Nucleus accumbens (tissue), 56 donors: ENCODE results near the gene TLE4.

Experiments
- DNase-seq, 56 donors: peaks; one replicate each; lab custom pipeline; 2025; lab: John Stamatoyannopoulos, UW

Gene TLE4

GRCh38 chr9:79570448-79571308 lies 1.1 kb upstream of the TLE4 start:
- peak in 37 of 56 donors; percentile 15 to 82 (median 58) for DNase-seq

GRCh38 chr9:79572032-79572607 lies 355 bp downstream of the TLE4 start:
- DNase-seq = peak in 15 of 56 donors; percentile 27 to 73 (median 49)

GRCh38 chr9:79572608-79573411 lies 1.0 kb downstream of the TLE4 start:
- peak in 39 of 56 donors; percentile 33 to 76 (median 55) for DNase-seq

GRCh38 chr9:79573412-79573923 lies 1.7 kb downstream of the TLE4 start:
- peak in 2 of 56 donors; percentile 20 to 43 for DNase-seq

GRCh38 chr9:79574136-79574535 lies 2.4 kb downstream of the TLE4 start:
- DNase-seq = no peak

- no peak for DNase-seq
Observed at GRCh38 chr9:79574781-79575180, 3.0 kb downstream of the TLE4 start.

GRCh38 chr9:79575547-79575946 lies 3.8 kb downstream of the TLE4 start:
- DNase-seq = no peak

GRCh38 chr9:79577969-79578723 lies 6.4 kb downstream of the TLE4 start:
- DNase-seq = no peak

- no peak for DNase-seq
Observed at GRCh38 chr9:79578891-79579290, 7.1 kb downstream of the TLE4 start.

- DNase-seq = no peak
Observed at GRCh38 chr9:79579624-79580023, 7.9 kb downstream of the TLE4 start.

GRCh38 chr9:79580055-79580454 lies 8.3 kb downstream of the TLE4 start:
- no peak for DNase-seq

GRCh38 chr9:79581388-79581787 lies 9.6 kb downstream of the TLE4 start:
- no peak for DNase-seq

- DNase-seq = peak in 1 of 56 donors; percentile 29
Observed at GRCh38 chr9:79581794-79582193, 10.0 kb downstream of the TLE4 start.

GRCh38 chr9:79583952-79584654 lies 12.3 kb downstream of the TLE4 start:
- peak in 8 of 56 donors; percentile 8 to 35 (median 22) for DNase-seq

- DNase-seq = no peak
Observed at GRCh38 chr9:79584655-79584982, 12.9 kb downstream of the TLE4 start.

GRCh38 chr9:79588488-79589223 lies 16.9 kb downstream of the TLE4 start:
- DNase-seq = no peak

- no peak for DNase-seq
Observed at GRCh38 chr9:79591458-79591857, 19.7 kb downstream of the TLE4 start.

- no peak for DNase-seq
Observed at GRCh38 chr9:79592726-79593493, 21.1 kb downstream of the TLE4 start.
